ENCODE measurements around the gene ODAM. TPM values are rescaled to one million over a fixed set of nuclear protein-coding genes. Genes with fewer than 3 reads are reported as not detected.
"Not testable (repeated sequence)": the region's sequence is repeated elsewhere in the genome, so short reads cannot be mapped to it uniquely, and the experiment has no call there.

Gene ODAM
- total RNA-seq, 2 donors from 2014 or later, result 2.6 TPM; not detected in 1

GRCh38 chr4:70225824-70226223 lies 30.3 kb downstream of the ODAM start, which contains the start of gene FDCSP:
Gene FDCSP (plus strand): TSS chr4:70226124. CDS start chr4:70231195, 5,071 bp downstream.
- intact Hi-C loops (cut with DNase I), result no loop called here
- WGBS, 2 donors, result 58 to 64% methylated on average over 2 of the region's 2 CpGs
- TF ChIP-seq CTCF (IDR thresholded peaks at IDR 0.05) (no peak), POLR2A (IDR thresholded peaks at IDR 0.05) (no peak)

GRCh38 chr4:70236125-70236524 lies 40.6 kb downstream of the ODAM start:
- ATAC-seq, result no peak
- intact Hi-C loops (cut with DNase I), result no loop called here
- peaks cover 6% of the 10 kb centered on the region for H3K4me1 ChIP-seq
- TF ChIP-seq POLR2A (IDR thresholded peaks at IDR 0.05) (no peak), CTCF (IDR thresholded peaks at IDR 0.05) (no peak)
- no peaks in the 10 kb centered on the region for H3K9me3 ChIP-seq
- H3K4me3 ChIP-seq, result no peak overlapping the region
- no peaks in the 10 kb centered on the region for H3K36me3 ChIP-seq (replicated peaks in 1 of 2; ENCODE audit: insufficient read depth in 1 of 2, low read depth in 2 of 2)
- no peaks in the 10 kb centered on the region for H3K27me3 ChIP-seq
- H3K27ac ChIP-seq, result no peak overlapping the region
- 85 to 91% methylated on average over 1 of the region's 1 CpG for WGBS, 2 donors
- DNase-seq, result no peak

More at GRCh38 chr4:70225824-70226223, 30.3 kb downstream of the ODAM start, which contains the start of gene FDCSP:
- no peaks in the 10 kb centered on the region for H3K36me3 ChIP-seq (replicated peaks in 1 of 2; ENCODE audit: insufficient read depth in 1 of 2, low read depth in 2 of 2)
- H3K4me3 ChIP-seq, result no peak within 1 kb of the TSS
- ATAC-seq (no peak), DNase-seq (no peak)
- H3K9me3 ChIP-seq, result no peaks in the 10 kb centered on the region
- no peaks in the 10 kb centered on the region for H3K4me1 ChIP-seq
- no peak within 1 kb of the TSS for H3K27ac ChIP-seq
- no peaks in the 10 kb centered on the region for H3K27me3 ChIP-seq

GRCh38 chr4:70239131-70239883 lies 43.8 kb downstream of the ODAM start:
- WGBS, 2 donors, result 32 to 38% methylated on average over 3 of the region's 3 CpGs
- TF ChIP-seq CTCF (IDR thresholded peaks at IDR 0.05) (no peak), POLR2A (IDR thresholded peaks at IDR 0.05) (no peak)
- peaks cover 6% of the 10 kb centered on the region for H3K4me1 ChIP-seq
- intact Hi-C loops (cut with DNase I), result no loop called here
- H3K27me3 ChIP-seq, result no peaks in the 10 kb centered on the region
- no peak for ATAC-seq
- no peak for DNase-seq
- no peaks in the 10 kb centered on the region for H3K9me3 ChIP-seq
- H3K27ac ChIP-seq, result no peak overlapping the region
- no peaks in the 10 kb centered on the region for H3K36me3 ChIP-seq (replicated peaks in 1 of 2; ENCODE audit: insufficient read depth in 1 of 2, low read depth in 2 of 2)
- H3K4me3 ChIP-seq, result no peak overlapping the region

- H3K27ac ChIP-seq, result no peak overlapping the region
- H3K27me3 ChIP-seq, result no peaks in the 10 kb centered on the region
- TF ChIP-seq CTCF (IDR thresholded peaks at IDR 0.05), result no peak
- TF ChIP-seq POLR2A (IDR thresholded peaks at IDR 0.05), result no peak
- no peak overlapping the region for H3K4me3 ChIP-seq
- WGBS, 2 donors, result 52 to 55% methylated on average over 5 of the region's 5 CpGs
- no peaks in the 10 kb centered on the region for H3K9me3 ChIP-seq
- H3K36me3 ChIP-seq (replicated peaks in 1 of 2; ENCODE audit: insufficient read depth in 1 of 2, low read depth in 2 of 2), result no peaks in the 10 kb centered on the region
- ATAC-seq, result no peak
- intact Hi-C loops (cut with DNase I), result no loop called here
- DNase-seq, result peak in 2 of 4 donors; percentile 5 to 10
- peaks cover 6% of the 10 kb centered on the region for H3K4me1 ChIP-seq
Measured at GRCh38 chr4:70239884-70240591, 44.5 kb downstream of the ODAM start.

- 89 to 90% methylated on average over 3 of the region's 3 CpGs for WGBS, 2 donors
- H3K36me3 ChIP-seq (replicated peaks in 1 of 2; ENCODE audit: insufficient read depth in 1 of 2, low read depth in 2 of 2); ATAC-seq; H3K27ac ChIP-seq; H3K4me1 ChIP-seq; H3K9me3 ChIP-seq; H3K4me3 ChIP-seq; DNase-seq; H3K27me3 ChIP-seq; intact Hi-C loops (cut with DNase I): not testable (repeated sequence)
Measured at GRCh38 chr4:70242297-70242696, 46.8 kb downstream of the ODAM start, which contains the start of gene CSN3. Gene CSN3 (plus strand): TSS chr4:70242597. CDS start chr4:70244820, 2,223 bp downstream.

All from body of pancreas (tissue), 4 donors.